ENCODE measurements around the gene HOXB2.

- TF ChIP-seq ERF (CRISPR knock-in tag; IDR thresholded peaks at IDR 0.05) = no peak
- no peak for TF ChIP-seq CEBPZ (IDR thresholded peaks at IDR 0.05; ENCODE audit: borderline replicate concordance, low read depth, low read length)
- no peak for TF ChIP-seq NFE2 (IDR thresholded peaks at IDR 0.05; ENCODE audit: low read depth)
- TF ChIP-seq DNMT1 (IDR thresholded peaks at IDR 0.05) = no peak
Observed at GRCh38 chr17:48558831-48559121, 13.9 kb upstream of the HOXB2 start.
